Suppressor macrophage treated with lipopolysaccharide for 4 hours (primary cell): ENCODE data around the gene DOC2B.
"Not testable (repeated sequence)": the region's sequence is repeated elsewhere in the genome, so short reads cannot be mapped to it uniquely, and the experiment has no call there.

Experiments used
- DNase-seq: peaks from one replicate; pipeline ENCODE4 v3.0.0-alpha.2; 2020

The DOC2B gene

GRCh38 chr17:210402-210801 lies 29.0 kb upstream of the DOC2B start:
- DNase-seq, result no peak

GRCh38 chr17:208429-208828 lies 27.0 kb upstream of the DOC2B start:
- no peak for DNase-seq

GRCh38 chr17:207775-208174 lies 26.3 kb upstream of the DOC2B start:
- no peak for DNase-seq

GRCh38 chr17:206941-207560 lies 25.6 kb upstream of the DOC2B start:
- no peak for DNase-seq

- DNase-seq, result not testable (repeated sequence)
Measured at GRCh38 chr17:206484-206883, 25.0 kb upstream of the DOC2B start.

- DNase-seq, result no peak
Measured at GRCh38 chr17:205817-206216, 24.4 kb upstream of the DOC2B start.

- DNase-seq, result no peak
Measured at GRCh38 chr17:205148-205669, 23.8 kb upstream of the DOC2B start.

GRCh38 chr17:204427-205147 lies 23.1 kb upstream of the DOC2B start:
- DNase-seq, result no peak

- DNase-seq, result no peak
Measured at GRCh38 chr17:202501-202951, 21.1 kb upstream of the DOC2B start.

- DNase-seq, result not testable (repeated sequence)
Measured at GRCh38 chr17:201736-202135, 20.3 kb upstream of the DOC2B start.

GRCh38 chr17:201257-201656 lies 19.8 kb upstream of the DOC2B start:
- DNase-seq, result not testable (repeated sequence)

GRCh38 chr17:200586-200985 lies 19.1 kb upstream of the DOC2B start:
- no peak for DNase-seq

- DNase-seq, result no peak
Measured at GRCh38 chr17:199806-200545, 18.5 kb upstream of the DOC2B start.

GRCh38 chr17:199191-199604 lies 17.7 kb upstream of the DOC2B start:
- no peak for DNase-seq

GRCh38 chr17:198225-198624 lies 16.8 kb upstream of the DOC2B start:
- DNase-seq, result not testable (repeated sequence)

- DNase-seq, result no peak
Measured at GRCh38 chr17:197352-197751, 15.9 kb upstream of the DOC2B start.

GRCh38 chr17:194828-195602 lies 13.6 kb upstream of the DOC2B start:
- no peak for DNase-seq

GRCh38 chr17:193841-194806 lies 12.7 kb upstream of the DOC2B start:
- DNase-seq, result no peak

- DNase-seq, result no peak
Measured at GRCh38 chr17:193426-193810, 12.0 kb upstream of the DOC2B start.

- no peak for DNase-seq
Measured at GRCh38 chr17:192666-193425, 11.4 kb upstream of the DOC2B start.

GRCh38 chr17:189444-189843 lies 8.0 kb upstream of the DOC2B start:
- no peak for DNase-seq
